T47D (cell line): ENCODE data around the gene ZNF821.
"Not testable (repeated sequence)": the region's sequence is repeated elsewhere in the genome, so short reads cannot be mapped to it uniquely, and the experiment has no call there.

ENCODE experiments used
- DNase-seq, 2 experiments: peaks; one replicate each; pipeline versions ENCODE4 v3.0.0 to v3.0.0-alpha.2; 2011 to 2012; ENCODE audit warnings: low read depth in 1 of 2, low spot score in 1 of 2
- JUND ChIP-seq: IDR thresholded peaks from 2 replicates; pipeline ENCODE4 v1.6.1; 2012; ENCODE audit warnings: low read depth
- in situ Hi-C: cut with HindIII; loops from 2 replicates; pipeline ENCODE4 v1.10.0; 2016; ENCODE audit warnings: low sequenced_read_pairs, low pct_unique_long_range_greater_than_20kb

The ZNF821 gene

GRCh38 chr16:71916397-71916920, 32.5 kb upstream of the ZNF821 start:
- DNase-seq, result no peak
- no peak for TF ChIP-seq JUND
- in situ Hi-C loops, result no loop called here

GRCh38 chr16:71915350-71915749, 31.4 kb upstream of the ZNF821 start:
- DNase-seq, result no peak
- TF ChIP-seq JUND, result no peak
- in situ Hi-C loops, result no loop called here

- in situ Hi-C loops, result no loop called here
- TF ChIP-seq JUND, result no peak
- DNase-seq, result no peak
Measured at GRCh38 chr16:71914802-71915201, 30.8 kb upstream of the ZNF821 start.

GRCh38 chr16:71912534-71913275, 28.7 kb upstream of the ZNF821 start:
- in situ Hi-C loops, result no loop called here
- DNase-seq, result no peak
- no peak for TF ChIP-seq JUND

GRCh38 chr16:71911121-71911520, 27.1 kb upstream of the ZNF821 start:
- in situ Hi-C loops, result no loop called here
- TF ChIP-seq JUND, result no peak
- DNase-seq, result no peak

- DNase-seq, result not testable (repeated sequence)
Measured at GRCh38 chr16:71905765-71906164, 21.8 kb upstream of the ZNF821 start.

GRCh38 chr16:71904239-71904638, 20.3 kb upstream of the ZNF821 start:
- in situ Hi-C loops, result no loop called here
- TF ChIP-seq JUND, result no peak
- no peak for DNase-seq

More at GRCh38 chr16:71905765-71906164, 21.8 kb upstream of the ZNF821 start:
- in situ Hi-C loops, result not testable (repeated sequence)

GRCh38 chr16:71903608-71904007, 19.6 kb upstream of the ZNF821 start:
- no peak for TF ChIP-seq JUND
- in situ Hi-C loops, result no loop called here
- DNase-seq, result no peak

GRCh38 chr16:71902656-71903365, 18.8 kb upstream of the ZNF821 start:
- in situ Hi-C loops, result no loop called here
- TF ChIP-seq JUND, result no peak
- DNase-seq, result no peak

- DNase-seq, result no peak
- TF ChIP-seq JUND, result no peak
- in situ Hi-C loops, result no loop called here
Measured at GRCh38 chr16:71899171-71899570, 15.2 kb upstream of the ZNF821 start.

- DNase-seq, result no peak
- in situ Hi-C loops, result no loop called here
- no peak for TF ChIP-seq JUND
Measured at GRCh38 chr16:71896764-71897368, 12.9 kb upstream of the ZNF821 start.

- DNase-seq, result peak; percentile 33 to 50
- in situ Hi-C loops, result no loop called here
- no peak for TF ChIP-seq JUND
Measured at GRCh38 chr16:71895679-71896365, 11.8 kb upstream of the ZNF821 start.
